ENCODE data around the gene HNRNPDL. TPM values are rescaled to one million over a fixed set of nuclear protein-coding genes. Genes with fewer than 3 reads are reported as not detected.

The HNRNPDL gene
- total and polyA plus RNA-seq, 2 of the 13 experiments (the other 11 are each of a cell fraction or from before 2014, with no cell fraction given), result 167 to 414 TPM

GRCh38 chr4:82428969-82429727, 1.1 kb downstream of the HNRNPDL start (continued):
- TF ChIP-seq ZBTB20 (CRISPR knock-in tag; IDR thresholded peaks at IDR 0.05; ENCODE audit: borderline replicate concordance, low read depth) (peak; percentile 21; the same call in 1 of the 2 replicates), GFI1 (CRISPR knock-in tag; IDR thresholded peaks at IDR 0.05; ENCODE audit: borderline replicate concordance) (peak; percentile 31; the same call in 1 of the 2 replicates), CHCHD3 (CRISPR knock-in tag; IDR thresholded peaks at IDR 0.05) (no peak; the same call in 1 of the 2 replicates), HIC2 (CRISPR knock-in tag; IDR thresholded peaks at IDR 0.05; ENCODE audit: low read depth) (no peak), ZNF597 (CRISPR knock-in tag; IDR thresholded peaks at IDR 0.05) (no peak), RFX1 (IDR thresholded peaks at IDR 0.05) (no peak), ZNF652 (CRISPR knock-in tag; IDR thresholded peaks at IDR 0.05; ENCODE audit: borderline replicate concordance, low read depth) (no peak), ZNF431 (CRISPR knock-in tag; IDR thresholded peaks at IDR 0.05; ENCODE audit: borderline replicate concordance, low read depth) (no peak; the same call in 1 of the 2 replicates), AGO2 (optimal IDR thresholded peaks at IDR 0.05; ENCODE audit: low read depth, low read length) (peak; percentile 94), FLYWCH1 (CRISPR knock-in tag; IDR thresholded peaks at IDR 0.05) (no peak), ZNF766 (CRISPR knock-in tag; IDR thresholded peaks at IDR 0.05; ENCODE audit: borderline replicate concordance) (peak; percentile 64; the same call in 1 of the 2 replicates), FUBP1 (CRISPR knock-in tag; IDR thresholded peaks at IDR 0.05; ENCODE audit: borderline replicate concordance) (no peak), HNF4A (CRISPR knock-in tag; IDR thresholded peaks at IDR 0.05) (no peak), ZNF562 (CRISPR knock-in tag; IDR thresholded peaks at IDR 0.05; ENCODE audit: borderline replicate concordance) (no peak), ZNF33A (CRISPR knock-in tag; IDR thresholded peaks at IDR 0.05; ENCODE audit: borderline replicate concordance) (no peak), SALL2 (CRISPR knock-in tag; IDR thresholded peaks at IDR 0.05) (no peak), SRSF1 (optimal IDR thresholded peaks at IDR 0.05; ENCODE audit: low read depth, low read length) (peak; percentile 73), GMEB2 (CRISPR knock-in tag; IDR thresholded peaks at IDR 0.05; ENCODE audit: low read depth) (0 out of 2 replicates have a peak, but pooled peaks have one; percentile 7), ZNF564 (CRISPR knock-in tag; IDR thresholded peaks at IDR 0.05) (no peak; the same call in 1 of the 2 replicates), ZNF777 (CRISPR knock-in tag; IDR thresholded peaks at IDR 0.05) (0 out of 2 replicates have a peak, but pooled peaks have one; percentile 22), ZNF775 (CRISPR knock-in tag; IDR thresholded peaks at IDR 0.05; ENCODE audit: borderline replicate concordance) (no peak), FOXK2 (IDR thresholded peaks at IDR 0.05) (no peak), ZNF75D (CRISPR knock-in tag; IDR thresholded peaks at IDR 0.05; ENCODE audit: borderline replicate concordance) (0 out of 2 replicates have a peak, but pooled peaks have one; percentile 57)
